ENCODE results near the gene TCF15.

The TCF15 gene

DNA sequence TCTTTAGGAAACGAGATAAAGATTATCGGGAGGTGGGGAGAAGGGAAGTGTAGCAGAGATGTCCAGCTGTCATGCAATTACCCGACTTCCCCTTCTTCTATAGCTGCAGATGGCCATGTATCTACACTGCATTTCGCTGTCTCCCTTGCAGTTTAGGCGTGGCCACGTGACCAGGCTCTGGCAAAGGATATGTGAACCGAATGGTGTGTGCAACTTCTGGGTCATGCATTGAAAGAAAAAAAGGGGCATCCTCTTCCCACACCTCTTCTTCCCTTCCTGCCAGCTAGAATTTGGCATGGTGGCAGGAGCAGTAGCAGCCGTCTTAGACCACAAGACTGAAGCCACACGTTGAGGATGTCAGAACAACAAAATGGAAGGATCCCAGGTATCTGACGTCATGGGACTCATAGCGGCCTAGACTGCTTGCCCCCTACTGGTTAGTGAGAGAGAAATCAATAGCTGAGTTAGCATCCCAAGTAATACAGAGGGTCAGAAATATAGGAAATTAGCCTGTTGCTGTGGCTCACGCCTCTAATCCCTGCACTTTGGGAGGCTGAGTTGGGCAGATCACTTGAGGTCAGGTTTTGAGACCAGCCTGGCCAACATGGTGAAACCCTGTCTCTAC lies 32.8 kb downstream of the TCF15 start:
- DNase-seq: no peak

DNA sequence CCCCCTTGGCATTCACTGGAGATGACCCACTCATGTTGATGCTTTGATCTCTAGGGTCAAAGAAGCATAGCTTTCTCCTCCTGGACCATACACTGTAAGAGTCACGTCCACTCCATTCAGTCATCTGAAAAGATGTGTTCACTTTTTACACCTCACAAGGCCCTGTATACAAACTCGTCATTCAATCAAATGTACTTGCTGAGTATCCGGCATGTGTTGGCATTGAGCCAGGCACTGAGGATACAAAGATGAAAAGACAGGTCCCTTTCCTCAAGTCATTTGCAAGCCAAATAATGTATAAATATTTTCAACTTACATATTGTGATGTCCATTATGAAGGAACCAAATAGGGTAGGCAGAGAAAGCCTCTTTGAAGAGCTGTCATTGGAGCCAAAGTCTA lies 34.0 kb downstream of the TCF15 start:
- no peak for DNase-seq

DNA sequence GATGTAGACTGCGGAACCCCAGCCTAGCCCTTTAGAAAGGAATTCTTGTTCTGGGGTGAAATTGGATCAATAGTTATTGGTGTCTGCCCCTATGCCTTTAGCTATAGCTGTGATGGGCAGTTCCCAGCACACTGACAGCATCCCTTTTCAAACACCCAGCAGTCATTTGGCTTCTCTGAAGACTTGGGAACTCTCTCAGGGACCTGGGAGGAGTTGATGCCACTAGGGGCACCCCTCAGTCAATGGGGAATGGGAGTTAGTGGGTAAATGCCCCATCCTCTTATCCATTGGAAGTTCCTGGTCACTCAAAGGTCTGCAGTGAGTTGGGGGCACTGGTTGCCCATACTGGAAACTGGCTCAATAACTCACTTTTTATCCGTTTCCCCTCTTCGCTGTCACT lies 34.9 kb downstream of the TCF15 start:
- no peak for DNase-seq

DNA sequence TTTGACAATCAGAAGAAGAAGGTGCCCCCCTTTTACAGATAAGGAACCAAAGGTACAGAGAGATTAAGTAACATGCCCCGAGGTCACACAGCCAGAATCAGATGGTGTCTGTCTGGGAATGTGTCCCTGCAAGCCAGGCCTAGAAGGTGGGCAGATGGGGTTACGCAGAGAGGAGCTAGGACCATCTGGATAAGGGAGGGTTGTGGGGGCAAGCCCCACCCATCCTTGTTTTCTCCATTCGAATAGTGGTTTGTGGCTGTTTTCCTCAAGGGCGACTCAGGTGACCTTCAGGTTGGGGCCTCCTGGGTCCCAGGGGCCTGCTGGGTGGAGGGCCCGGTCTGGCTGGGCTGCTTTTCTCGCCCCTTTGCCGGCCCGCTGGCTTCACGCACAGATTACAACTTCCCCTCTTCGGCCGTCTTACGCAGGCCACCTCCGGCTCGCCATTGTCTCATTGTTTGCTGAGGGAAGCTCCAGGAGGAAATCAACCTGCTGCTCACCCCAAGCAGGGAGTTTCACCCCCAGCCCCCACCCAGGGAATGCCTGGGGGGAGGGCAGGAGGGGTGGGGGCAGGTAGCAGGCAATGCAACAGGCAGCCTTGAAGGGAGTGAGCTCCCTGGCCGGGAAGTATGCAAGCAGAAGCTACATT lies 35.7 kb downstream of the TCF15 start:
- DNase-seq: no peak

DNA sequence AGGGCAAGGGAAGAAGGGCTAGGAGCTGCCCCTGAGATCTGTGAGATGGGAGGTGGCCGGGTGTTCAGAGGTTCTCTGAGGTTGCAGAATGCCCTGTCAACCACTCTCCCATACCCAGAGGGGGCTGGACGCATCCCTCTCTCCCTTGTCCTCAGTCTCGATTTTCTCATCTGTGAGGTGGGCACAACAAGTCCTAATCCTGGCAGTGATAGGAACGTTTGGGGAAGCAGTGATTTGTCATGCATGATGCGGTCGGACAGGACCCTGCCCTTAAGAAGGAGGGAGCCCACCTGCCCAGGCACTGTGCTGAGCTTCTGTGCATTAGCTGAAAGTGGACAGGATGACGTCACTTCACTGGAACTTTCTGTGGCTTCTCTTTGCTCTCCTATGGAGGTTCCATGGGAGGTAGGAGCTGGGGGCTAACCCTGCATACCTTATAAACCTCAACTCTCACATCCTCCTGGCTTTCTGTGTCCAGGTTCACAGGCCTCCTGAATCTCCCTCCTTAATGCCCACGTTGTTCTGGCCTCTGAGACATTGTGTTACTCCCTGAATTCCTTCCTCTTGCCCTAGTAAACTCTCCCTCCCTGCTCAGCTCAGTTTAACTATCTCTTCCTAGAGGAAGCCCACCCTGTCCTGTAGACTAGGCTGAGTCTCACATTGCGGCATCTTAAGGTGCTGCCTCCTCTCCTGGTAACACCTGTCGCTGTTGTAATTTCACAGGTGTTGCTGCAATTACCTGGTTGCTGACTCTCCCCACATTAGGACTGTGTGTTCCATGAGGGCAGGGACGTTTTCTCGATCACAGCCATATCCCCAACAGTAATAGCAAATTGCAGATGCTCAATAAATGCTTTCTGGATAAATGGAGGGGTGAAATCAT lies 36.5 kb downstream of the TCF15 start:
- DNase-seq: no peak

DNA sequence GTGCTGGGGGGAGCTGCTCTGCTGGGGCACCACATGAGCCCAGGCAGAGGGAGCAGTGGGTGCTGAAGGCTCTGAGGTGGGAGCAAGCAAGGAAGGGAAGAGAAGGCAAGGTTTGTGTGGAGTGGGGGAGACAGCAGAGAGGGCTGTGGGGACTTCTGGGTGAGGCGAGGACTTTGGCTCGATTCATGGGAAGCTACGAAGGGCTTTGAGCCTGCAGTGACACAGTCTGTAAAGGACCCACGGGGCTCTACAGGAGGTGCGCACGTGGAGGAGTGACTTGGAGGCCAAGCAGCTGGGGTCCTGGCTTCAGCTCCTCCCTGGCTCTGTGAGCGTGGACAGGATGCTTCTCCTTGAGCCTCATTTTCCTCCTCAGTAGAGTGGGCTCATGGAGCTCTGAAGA lies 37.4 kb downstream of the TCF15 start:
- no peak for DNase-seq

DNA sequence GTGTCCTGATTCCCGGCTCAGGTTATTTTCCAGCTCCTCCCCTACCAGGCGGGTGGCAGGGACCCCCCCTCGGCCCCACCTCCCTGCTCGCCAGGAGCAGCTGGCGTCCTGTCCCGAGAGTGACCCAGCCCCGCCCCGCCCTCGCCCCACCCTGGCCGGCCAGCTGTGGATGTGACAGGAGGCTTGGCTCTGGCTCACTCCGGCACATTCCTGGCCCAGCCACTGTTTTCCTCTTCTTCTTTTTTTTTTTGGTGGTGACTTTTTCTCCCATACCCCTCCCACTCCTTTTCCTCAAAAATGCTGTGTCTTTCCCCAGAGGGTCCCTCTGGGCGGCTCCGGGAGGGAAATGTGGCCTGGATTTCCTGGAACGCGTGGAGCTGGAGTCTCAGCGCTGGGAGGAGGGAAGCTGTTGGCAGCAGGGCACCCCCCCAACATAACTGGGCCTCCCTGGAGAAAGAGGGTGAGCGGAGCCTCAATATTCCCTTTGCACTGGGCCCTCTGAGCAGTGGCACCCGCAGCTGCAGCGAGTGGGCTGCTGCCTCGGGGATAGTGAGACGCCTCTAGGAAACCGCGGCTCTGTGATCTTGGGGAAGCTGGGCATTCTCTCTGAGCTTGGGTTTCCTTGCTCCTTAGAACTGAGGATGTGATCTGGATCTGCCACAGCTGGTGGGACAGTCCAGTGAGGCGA lies 38.2 kb downstream of the TCF15 start:
- peak; percentile 4 for DNase-seq

DNA sequence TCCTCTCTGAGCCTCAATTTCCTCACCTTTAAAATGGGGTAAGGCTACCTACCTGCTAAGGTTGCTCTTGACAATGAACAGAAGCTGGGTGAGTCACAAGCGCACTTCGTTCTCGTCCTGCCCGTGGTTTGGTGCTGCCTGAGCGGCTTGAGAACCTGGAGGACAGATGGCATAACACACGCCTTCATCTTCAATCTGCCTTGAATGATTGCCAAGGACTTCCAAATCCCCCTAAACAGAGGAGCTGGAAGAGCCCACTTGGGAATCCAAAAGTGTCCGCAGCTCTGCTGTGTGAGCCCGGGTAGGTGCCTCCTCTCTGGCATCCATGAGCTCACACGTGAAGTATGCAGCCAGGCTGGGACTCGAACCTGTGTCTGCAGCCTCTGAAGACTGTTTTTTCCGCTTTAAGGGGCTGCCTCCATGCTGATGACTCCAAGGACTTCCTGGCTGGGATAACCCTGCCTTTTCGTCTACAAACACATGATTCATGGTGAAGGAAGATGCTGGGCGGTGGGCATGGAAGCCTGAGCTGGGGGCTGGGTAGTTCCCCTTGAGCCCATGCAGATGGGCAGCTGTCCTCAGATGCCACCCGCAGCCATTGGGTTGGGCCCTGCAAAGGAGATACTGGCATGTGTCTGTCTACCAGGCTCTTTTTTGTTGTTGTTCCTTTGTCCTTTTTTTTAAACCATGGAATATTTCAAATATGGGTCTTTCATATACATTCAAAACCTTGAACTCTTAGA lies 41.3 kb downstream of the TCF15 start:
- DNase-seq: no peak

DNA sequence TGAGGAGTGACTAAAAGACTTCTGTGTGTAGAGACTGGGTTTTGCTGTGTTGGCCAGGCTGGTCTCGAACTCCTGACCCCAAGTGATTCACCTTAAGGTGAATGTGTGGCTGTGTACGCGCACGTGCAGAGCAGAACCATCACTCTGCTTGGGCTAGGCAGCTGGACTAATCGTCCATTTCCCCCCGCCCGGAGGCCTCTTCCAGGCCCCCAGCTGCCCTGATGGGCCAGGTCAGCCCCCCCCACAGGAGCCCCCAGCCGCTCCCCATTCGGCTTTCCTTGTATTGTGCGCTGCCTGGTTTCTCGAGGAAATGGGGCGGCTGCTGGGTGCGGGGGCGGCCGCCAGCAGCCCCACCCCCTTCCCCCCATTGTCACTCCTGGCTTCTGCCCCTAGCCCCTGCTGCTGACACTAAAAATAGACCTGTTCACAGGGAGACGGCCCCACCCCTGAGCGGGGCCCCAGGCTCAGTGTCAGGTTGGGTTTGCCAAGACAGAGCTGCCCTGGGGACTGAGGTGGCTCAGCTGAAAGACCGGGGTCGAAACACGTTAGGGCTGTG lies 41.9 kb downstream of the TCF15 start:
- DNase-seq: no peak

DNA sequence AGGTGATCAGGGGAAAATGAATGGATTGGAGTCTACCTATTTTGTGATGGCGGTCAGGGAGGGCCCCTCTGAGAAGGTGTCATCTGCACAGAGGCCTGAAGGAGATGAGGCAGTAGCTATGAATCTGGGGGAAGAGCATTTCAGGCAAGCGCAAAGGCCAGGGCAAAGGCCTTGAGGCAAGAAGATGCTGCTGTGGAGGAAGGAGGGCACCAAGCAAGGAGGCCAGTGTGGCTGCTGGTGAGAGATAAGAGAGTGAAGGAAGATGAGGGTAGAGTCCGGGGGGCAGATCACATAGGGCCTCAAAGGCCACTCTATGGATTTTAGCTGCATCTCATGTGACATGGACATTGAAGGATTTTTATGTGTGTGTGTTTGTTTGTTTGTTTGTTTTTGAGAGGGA lies 45.9 kb downstream of the TCF15 start:
- no peak for DNase-seq

DNA sequence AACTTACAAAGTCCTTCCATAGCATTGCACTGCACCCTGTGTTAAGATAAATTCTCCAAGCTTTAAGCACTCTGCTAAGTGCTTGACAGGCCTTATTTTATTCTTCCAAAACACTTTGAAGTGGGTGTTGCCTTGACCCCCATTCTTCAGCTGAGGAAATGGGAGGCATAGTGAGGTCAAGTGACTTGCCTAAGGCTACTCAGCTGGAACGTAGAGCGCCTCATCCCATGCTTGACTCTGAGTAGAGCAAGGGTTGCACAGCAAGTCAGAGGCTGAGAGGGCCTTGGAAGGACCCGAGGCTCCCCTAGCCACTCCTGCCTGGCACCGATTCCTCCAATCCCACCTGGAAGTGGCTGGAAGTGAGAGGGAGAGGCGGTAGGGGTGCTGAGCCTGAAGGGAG lies 46.9 kb downstream of the TCF15 start:
- DNase-seq: no peak

DNA sequence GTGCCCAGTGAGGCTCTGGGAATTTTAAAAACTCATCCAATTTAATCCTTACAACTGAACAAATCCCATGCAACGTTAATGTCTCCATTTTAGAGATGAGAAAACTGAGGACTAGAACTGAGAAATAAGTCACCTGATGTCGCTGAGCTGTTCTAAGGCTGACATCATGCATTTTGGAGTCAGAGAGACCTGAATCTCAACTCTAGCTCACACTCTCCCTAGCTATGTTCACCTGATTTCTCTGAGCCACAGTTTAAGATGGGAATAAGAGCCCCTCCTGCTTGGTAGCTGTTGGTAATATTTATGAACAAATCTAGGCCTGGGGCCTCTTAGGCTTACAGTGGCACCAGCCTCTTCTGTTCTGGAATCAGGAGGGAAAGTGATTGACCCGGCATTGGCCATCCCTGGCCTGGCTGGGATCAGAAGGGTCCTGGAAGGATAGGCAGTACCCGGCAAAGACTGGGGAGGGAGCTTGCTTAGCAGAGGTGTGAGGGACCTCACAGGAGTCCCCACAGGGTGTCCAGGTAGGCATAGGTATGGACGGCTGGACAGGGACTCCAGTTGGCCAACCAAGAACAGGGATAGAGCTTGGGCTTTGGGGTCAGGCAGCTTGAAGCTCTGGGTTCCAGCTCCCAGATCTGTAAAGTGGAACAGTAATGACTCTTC lies 47.7 kb downstream of the TCF15 start:
- DNase-seq: no peak

DNA sequence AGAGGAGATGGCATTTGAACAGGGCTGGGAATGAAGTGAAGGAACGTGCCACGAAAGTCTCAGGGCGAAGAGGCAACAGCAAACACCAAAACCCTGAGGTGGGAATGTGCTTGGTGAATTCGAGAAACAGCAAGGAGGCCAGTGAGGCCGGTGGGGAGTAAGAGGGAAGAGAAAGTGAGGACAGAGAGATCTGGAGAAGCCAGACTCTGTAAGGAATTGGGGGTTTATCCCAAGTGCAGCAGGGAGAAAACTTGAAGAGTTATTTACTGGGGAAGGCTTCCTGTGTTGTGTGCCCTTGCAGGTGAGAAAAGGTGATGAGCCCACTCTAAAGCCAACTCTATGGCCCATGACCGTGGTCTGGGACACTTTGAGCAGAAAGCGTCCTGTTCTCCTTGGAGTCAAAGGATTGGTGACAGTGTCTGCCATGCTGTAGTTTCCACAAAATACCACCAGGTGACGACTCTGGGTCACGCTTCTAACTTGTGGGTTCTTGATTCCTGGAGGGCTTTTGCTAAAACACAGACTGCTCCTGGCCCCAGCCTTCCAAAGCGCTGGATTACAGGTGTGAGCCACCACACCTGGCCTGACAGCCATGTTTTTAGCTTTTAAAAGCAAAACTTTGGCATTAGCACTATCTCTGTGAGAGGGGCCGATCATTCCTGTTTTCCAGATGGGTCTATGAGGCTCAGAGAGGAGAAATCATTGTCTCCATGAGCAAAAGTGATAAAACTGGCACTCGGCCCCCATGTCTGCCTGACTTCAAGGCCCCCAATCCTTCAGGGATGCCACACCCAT lies 48.5 kb downstream of the TCF15 start:
- DNase-seq: peak; percentile 53

DNA sequence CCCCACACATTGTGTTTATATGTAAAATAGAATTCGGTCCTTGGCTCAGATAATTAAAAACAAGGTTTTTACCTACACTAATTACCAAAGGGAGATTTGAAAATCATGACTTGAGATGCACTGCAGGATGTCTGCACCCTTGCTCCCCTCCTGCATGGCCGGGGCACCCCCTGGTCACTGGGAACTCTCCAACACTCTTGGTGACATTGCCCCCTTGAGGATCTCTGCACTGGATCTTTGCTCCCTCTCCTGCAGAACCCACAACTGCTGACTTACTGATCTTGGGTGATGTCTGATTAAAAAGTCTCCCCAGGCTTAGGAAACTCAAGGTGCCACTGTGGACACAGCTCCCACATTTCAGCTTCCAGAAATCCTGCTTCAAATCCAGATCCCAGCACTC lies 49.4 kb downstream of the TCF15 start:
- DNase-seq: no peak

DNA sequence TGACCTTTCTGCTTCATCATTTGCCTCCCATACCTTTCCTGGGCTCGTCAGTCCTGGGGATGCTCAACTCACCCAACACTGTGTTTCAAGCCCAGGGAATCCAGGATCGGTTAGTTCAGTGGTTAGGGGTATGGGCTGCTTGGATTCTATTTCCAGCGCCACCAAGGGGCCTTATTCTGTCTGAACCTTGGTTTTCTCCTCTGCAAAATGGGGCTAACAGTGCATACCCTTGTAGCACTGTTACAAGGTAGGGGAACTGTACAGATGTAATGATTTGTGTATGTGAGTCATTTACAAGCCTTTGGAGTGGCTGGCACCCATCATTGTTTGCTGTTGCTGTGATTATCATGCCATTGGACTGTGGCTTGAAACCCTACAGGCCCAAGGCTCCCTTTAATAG lies 52.0 kb downstream of the TCF15 start:
- no peak for DNase-seq

DNA sequence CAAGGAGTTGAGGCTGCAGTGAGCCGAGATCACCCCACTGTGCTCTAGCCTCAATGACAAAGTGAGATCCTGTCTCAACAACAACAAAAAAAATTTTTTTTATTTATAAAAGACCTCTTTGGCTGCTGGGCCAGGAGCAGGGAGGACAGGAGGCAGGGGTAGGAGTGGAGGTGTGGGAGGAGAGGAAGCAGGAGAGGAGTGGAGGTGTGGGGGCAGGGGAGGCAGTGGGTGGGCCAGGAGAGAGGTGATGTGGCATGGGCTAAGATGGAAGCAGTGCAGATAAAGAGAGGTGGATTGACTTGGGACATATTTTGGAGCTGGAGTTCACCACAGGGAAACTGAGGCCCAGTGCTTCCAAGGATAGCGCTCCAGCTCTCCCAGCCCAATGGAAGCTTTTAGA lies 53.1 kb downstream of the TCF15 start:
- no peak for DNase-seq

DNA sequence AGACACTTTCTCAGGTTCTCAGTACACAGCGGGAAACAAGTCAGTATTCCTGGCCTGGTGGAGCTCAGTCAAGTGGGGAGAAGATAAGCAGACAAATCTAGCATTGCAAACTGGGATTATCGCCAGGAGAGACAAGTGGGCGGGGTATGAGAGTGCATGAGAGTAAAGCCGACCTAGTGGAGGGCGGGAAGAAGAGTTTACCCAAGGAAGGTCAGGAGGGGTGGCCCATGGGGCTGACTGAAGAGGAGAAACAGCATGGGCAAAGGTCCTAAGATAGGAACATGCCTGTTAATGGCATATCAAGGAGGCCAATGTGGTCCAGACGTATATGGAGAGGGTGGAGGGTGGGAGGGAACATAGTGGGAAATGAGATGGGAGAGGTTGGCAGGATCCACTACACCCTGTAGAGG lies 54.1 kb downstream of the TCF15 start:
- DNase-seq: no peak

Data from fibroblast of skin of abdomen (primary cell).